Renal cortex interstitium (tissue), 11 donors: ENCODE data around the gene KLHL14. TPM values are rescaled to one million over a fixed set of nuclear protein-coding genes. Genes with fewer than 3 reads are reported as not detected.
A peak's percentile ranks its signal among the peaks of the same experiment; 100 is the strongest.

ENCODE experiments used
- DNase-seq, 11 donors: peaks; one replicate each; pipeline ENCODE4 v3.0.0-alpha.2; 2013; ENCODE audit warnings: low read depth in 9 of 11, low spot score in 4 of 11; ENCODE audit errors: extremely low read depth in 1 of 11
- polyA plus RNA-seq, 3 donors: library from polyadenylated mRNA; unstranded; fragments of 120-200 nt; gene quantifications; one replicate each; pipeline ENCODE4 v1.2.1, GENCODE V29; 2013; ENCODE audit not compliant: insufficient read length in 3 of 3

Gene KLHL14
- polyA plus RNA-seq, 3 donors: 27.4 to 31.5 (median 28.0) TPM

- no peak for DNase-seq
Observed at GRCh38 chr18:32734442-32734841, 38.4 kb downstream of the KLHL14 start.

GRCh38 chr18:32732165-32732564 is 40.7 kb downstream of the KLHL14 start:
- no peak for DNase-seq

GRCh38 chr18:32730620-32731091 is 42.2 kb downstream of the KLHL14 start:
- peak in 3 of 11 donors; percentile 26 to 42 (median 31) for DNase-seq

- no peak for DNase-seq
Observed at GRCh38 chr18:32730068-32730467, 42.8 kb downstream of the KLHL14 start.

GRCh38 chr18:32724071-32724749 is 48.6 kb downstream of the KLHL14 start:
- no peak for DNase-seq

GRCh38 chr18:32722279-32722678 is 50.5 kb downstream of the KLHL14 start:
- DNase-seq: no peak

- no peak for DNase-seq
Observed at GRCh38 chr18:32717126-32717525, 55.7 kb downstream of the KLHL14 start.

GRCh38 chr18:32714571-32715148 is 58.2 kb downstream of the KLHL14 start:
- DNase-seq: peak; percentile 65 to 89 (median 77)

GRCh38 chr18:32712860-32713259 is 60.0 kb downstream of the KLHL14 start:
- DNase-seq: no peak

- no peak for DNase-seq
Observed at GRCh38 chr18:32711862-32712261, 61.0 kb downstream of the KLHL14 start.

- no peak for DNase-seq
Observed at GRCh38 chr18:32707586-32707985, 65.2 kb downstream of the KLHL14 start.

GRCh38 chr18:32707147-32707546 is 65.7 kb downstream of the KLHL14 start:
- DNase-seq: no peak

- DNase-seq: no peak
Observed at GRCh38 chr18:32701313-32701712, 71.5 kb downstream of the KLHL14 start.

- DNase-seq: peak in 3 of 11 donors; percentile 2 to 20 (median 4)
Observed at GRCh38 chr18:32698153-32698552, 74.7 kb downstream of the KLHL14 start.

GRCh38 chr18:32696376-32696775 is 76.4 kb downstream of the KLHL14 start:
- DNase-seq: no peak

GRCh38 chr18:32695534-32695933 is 77.3 kb downstream of the KLHL14 start:
- no peak for DNase-seq

GRCh38 chr18:32688821-32689220 is 84.0 kb downstream of the KLHL14 start:
- DNase-seq: no peak

GRCh38 chr18:32684940-32685339 is 87.9 kb downstream of the KLHL14 start:
- DNase-seq: no peak

- DNase-seq: no peak
Observed at GRCh38 chr18:32684096-32684495, 88.7 kb downstream of the KLHL14 start.

- no peak for DNase-seq
Observed at GRCh38 chr18:32683044-32683443, 89.8 kb downstream of the KLHL14 start.

- no peak for DNase-seq
Observed at GRCh38 chr18:32677578-32677977, 95.2 kb downstream of the KLHL14 start.
